ENCODE results near the gene SNTB2. TPM values are rescaled to one million over a fixed set of nuclear protein-coding genes. Genes with fewer than 3 reads are reported as not detected.

The SNTB2 gene
- total and polyA plus RNA-seq, 10 of the 15 experiments (the other 5 are each of a cell fraction or from before 2014, with no cell fraction given), result 1.2 to 15.7 (median 5.0) TPM

- ChIA-PET RAD21 (ENCODE audit: unreplicated experiment) (no interaction called here), POLR2A (interaction anchor here (0.6 kb wide), 2 partner anchors 23 to 90 kb away, joined by 3 read pairs; no protein-coding TSS in a partner anchor), CTCF (interaction anchor here (0.6 to 1.8 kb wide), 4 partner anchors 17 to 117 kb away, joined by 3 to 6 read pairs (median 4); partner anchors contain the start of gene SNTB2), SMC1A (ENCODE audit: uncharacterized antibody, unreplicated experiment) (interaction anchor here (0.6 to 1.3 kb wide), 4 partner anchors 10 to 323 kb away, joined by 3 to 4 read pairs (median 3); no protein-coding TSS in a partner anchor)
- Histone ChIP-seq H3K9me3 (replicated peaks; ENCODE audit: control insufficient read depth, insufficient read depth, low read length) (no peaks in the 10 kb centered on the region), H3K9ac (ENCODE audit: control insufficient read depth, insufficient read depth, low read length) (no peak overlapping the region), H3K79me2 (ENCODE audit: control insufficient read depth, insufficient read depth, low read length) (no peaks in the 10 kb centered on the region), H3K4me3 (no peak overlapping the region), H3K27ac (ENCODE audit: control insufficient read depth, insufficient read depth) (no peak overlapping the region), H2AFZ (ENCODE audit: control insufficient read depth, low read depth, low read length) (no peak overlapping the region), H3K27me3 (replicated peaks in 1 of 2; ENCODE audit: control insufficient read depth in 2 of 2, insufficient read depth in 2 of 2, low read length in 1 of 2) (no peaks in the 10 kb centered on the region), H3K4me2 (ENCODE audit: control insufficient read depth, insufficient read depth) (no peak overlapping the region), H3K36me3 (ENCODE audit: control insufficient read depth in 2 of 2, insufficient read depth in 2 of 2, low read length in 1 of 2) (peaks cover 9 to 19% of the 10 kb centered on the region in 2 experiments), H3K4me1 (ENCODE audit: control insufficient read depth, insufficient read depth, low read length) (peaks cover 11% of the 10 kb centered on the region), H4K20me1 (ENCODE audit: control insufficient read depth, insufficient read depth) (no peaks in the 10 kb centered on the region; the same call in 1 of the 2 replicates)
- DNase-seq (ENCODE audit: low read depth, low spot score) (no peak), FAIRE-seq (no peak), ATAC-seq (no peak)
- no TSS peak for BruUV-seq (replicated peaks)
- 100% methylated on average over 4 of the region's 4 CpGs for WGBS (ENCODE audit: insufficient coverage, insufficient replicate concordance, low lambda C conversion rate, missing lambda C conversion rate)
- in situ Hi-C loops (cut with MboI) (no loop called here), intact Hi-C loops (cut with micrococcal nuclease; ENCODE audit: unreplicated experiment) (no loop called here)
- TF ChIP-seq NFYA (IDR thresholded peaks at IDR 0.05; ENCODE audit: borderline replicate concordance, low read depth, low read length) (no peak), RUNX3 (IDR thresholded peaks at IDR 0.05; ENCODE audit: low read length) (no peak), NFIC (IDR thresholded peaks at IDR 0.05; ENCODE audit: low read depth, low read length) (no peak), IRF4 (IDR thresholded peaks at IDR 0.05; ENCODE audit: low read depth, low read length) (no peak), HDAC2 (IDR thresholded peaks at IDR 0.05) (no peak), TCF7 (IDR thresholded peaks at IDR 0.05; ENCODE audit: borderline replicate concordance) (no peak), ESRRA (IDR thresholded peaks at IDR 0.05; ENCODE audit: low read length) (no peak), MAX (IDR thresholded peaks at IDR 0.05; ENCODE audit: low read depth, low read length) (no peak), CHD2 (IDR thresholded peaks at IDR 0.05; ENCODE audit: borderline replicate concordance, low read depth, low read length) (no peak), SREBF1 (IDR thresholded peaks at IDR 0.05; ENCODE audit: low read length) (no peak), EED (IDR thresholded peaks at IDR 0.05; ENCODE audit: low read depth) (no peak), HDAC6 (IDR thresholded peaks at IDR 0.05; ENCODE audit: unreplicated experiment) (no peak), CEBPB (IDR thresholded peaks at IDR 0.05; ENCODE audit: borderline replicate concordance in 1 of 2, low read depth in 2 of 2, low read length in 2 of 2) (no peak), TBL1XR1 (IDR thresholded peaks at IDR 0.05; ENCODE audit: low read depth, low read length) (no peak)
- TF ChIP-seq, protein P1, sequence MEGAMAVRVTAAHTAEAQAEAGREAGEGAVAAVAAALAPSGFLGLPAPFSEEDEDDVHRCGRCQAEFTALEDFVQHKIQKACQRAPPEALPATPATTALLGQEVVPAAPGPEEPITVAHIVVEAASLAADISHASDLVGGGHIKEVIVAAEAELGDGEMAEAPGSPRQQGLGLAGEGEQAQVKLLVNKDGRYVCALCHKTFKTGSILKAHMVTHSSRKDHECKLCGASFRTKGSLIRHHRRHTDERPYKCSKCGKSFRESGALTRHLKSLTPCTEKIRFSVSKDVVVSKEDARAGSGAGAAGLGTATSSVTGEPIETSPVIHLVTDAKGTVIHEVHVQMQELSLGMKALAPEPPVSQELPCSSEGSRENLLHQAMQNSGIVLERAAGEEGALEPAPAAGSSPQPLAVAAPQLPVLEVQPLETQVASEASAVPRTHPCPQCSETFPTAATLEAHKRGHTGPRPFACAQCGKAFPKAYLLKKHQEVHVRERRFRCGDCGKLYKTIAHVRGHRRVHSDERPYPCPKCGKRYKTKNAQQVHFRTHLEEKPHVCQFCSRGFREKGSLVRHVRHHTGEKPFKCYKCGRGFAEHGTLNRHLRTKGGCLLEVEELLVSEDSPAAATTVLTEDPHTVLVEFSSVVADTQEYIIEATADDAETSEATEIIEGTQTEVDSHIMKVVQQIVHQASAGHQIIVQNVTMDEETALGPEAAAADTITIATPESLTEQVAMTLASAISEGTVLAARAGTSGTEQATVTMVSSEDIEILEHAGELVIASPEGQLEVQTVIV (IDR thresholded peaks at IDR 0.05; ENCODE audit: borderline replicate concordance, partially characterized antibody), result no peak
- TF ChIP-seq, protein P2, sequence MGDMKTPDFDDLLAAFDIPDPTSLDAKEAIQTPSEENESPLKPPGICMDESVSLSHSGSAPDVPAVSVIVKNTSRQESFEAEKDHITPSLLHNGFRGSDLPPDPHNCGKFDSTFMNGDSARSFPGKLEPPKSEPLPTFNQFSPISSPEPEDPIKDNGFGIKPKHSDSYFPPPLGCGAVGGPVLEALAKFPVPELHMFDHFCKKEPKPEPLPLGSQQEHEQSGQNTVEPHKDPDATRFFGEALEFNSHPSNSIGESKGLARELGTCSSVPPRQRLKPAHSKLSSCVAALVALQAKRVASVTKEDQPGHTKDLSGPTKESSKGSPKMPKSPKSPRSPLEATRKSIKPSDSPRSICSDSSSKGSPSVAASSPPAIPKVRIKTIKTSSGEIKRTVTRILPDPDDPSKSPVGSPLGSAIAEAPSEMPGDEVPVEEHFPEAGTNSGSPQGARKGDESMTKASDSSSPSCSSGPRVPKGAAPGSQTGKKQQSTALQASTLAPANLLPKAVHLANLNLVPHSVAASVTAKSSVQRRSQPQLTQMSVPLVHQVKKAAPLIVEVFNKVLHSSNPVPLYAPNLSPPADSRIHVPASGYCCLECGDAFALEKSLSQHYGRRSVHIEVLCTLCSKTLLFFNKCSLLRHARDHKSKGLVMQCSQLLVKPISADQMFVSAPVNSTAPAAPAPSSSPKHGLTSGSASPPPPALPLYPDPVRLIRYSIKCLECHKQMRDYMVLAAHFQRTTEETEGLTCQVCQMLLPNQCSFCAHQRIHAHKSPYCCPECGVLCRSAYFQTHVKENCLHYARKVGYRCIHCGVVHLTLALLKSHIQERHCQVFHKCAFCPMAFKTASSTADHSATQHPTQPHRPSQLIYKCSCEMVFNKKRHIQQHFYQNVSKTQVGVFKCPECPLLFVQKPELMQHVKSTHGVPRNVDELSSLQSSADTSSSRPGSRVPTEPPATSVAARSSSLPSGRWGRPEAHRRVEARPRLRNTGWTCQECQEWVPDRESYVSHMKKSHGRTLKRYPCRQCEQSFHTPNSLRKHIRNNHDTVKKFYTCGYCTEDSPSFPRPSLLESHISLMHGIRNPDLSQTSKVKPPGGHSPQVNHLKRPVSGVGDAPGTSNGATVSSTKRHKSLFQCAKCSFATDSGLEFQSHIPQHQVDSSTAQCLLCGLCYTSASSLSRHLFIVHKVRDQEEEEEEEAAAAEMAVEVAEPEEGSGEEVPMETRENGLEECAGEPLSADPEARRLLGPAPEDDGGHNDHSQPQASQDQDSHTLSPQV (IDR thresholded peaks at IDR 0.05), result no peak
These were observed 17.9 kb upstream of the SNTB2 start for GRCh38 chr16:69169051-69169450.
